AG04449 (cell line): ENCODE data around the gene ITPRID2.
A peak's percentile ranks its signal among the peaks of the same experiment; 100 is the strongest.

Source experiments
- CTCF ChIA-PET: fragments of 350-600 bp; formaldehyde crosslinking; extraction: SDS; loops from one replicate; lab custom pipeline; 2021; ENCODE audit warnings: antibody characterized with exemption; lab: Yijun Ruan, JAX
- POLR2A ChIA-PET: fragments of 400-600, 350-600 bp; formaldehyde crosslinking; extraction: SDS; loops from one replicate; lab custom pipeline; 2020; ENCODE audit warnings: antibody characterized with exemption, inconsistent platforms; lab: Yijun Ruan, JAX
- DNase-seq: peaks from one replicate; pipeline ENCODE4 v3.0.0-alpha.2; 2010; ENCODE audit warnings: low read depth, low spot score
- H3K4me3 ChIP-seq: 2 replicates; pipeline ENCODE4 v1.5.1; 2011; ENCODE audit warnings: low read depth, mild to moderate bottlenecking, control low read depth, low read length
- TF ChIP-seq, protein P1 (sequence below): IDR thresholded peaks from one replicate; pipeline ENCODE4 v1.5.1; 2011; ENCODE audit warnings: mild to moderate bottlenecking, moderate library complexity, low read length, control low read depth, inconsistent platforms; ENCODE audit not compliant: insufficient read depth; ENCODE audit errors: missing control alignments

ITPRID2 gene

DNA sequence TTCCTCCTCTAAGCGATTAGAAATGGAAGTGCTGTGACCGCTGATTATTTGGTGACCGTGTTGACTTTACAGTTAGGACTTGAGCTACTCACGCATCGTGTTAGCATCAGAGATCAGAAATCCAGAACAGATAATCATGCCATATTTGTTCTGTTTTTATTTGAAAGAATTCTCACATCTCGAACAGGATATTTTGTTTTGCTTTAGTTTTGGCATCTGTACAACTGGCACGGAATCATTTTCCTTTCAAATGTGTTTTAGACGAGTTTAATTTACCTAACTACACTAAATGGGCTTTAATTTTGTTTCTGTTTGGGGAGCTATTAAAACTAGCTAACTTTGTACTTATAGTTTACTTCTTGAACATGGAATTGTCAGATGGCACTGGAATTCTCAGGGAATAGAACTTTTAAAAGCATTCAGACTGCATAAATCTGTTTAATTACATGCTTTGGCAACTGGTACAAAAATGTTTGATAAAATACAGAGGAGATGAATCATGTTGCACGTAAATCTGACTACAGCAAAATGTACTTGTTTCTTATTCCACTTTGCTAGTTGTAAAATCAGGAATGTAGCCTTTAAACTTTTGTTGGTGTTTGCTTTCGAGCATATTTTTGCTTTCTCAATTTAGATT, 1.4 kb downstream of the ITPRID2 start:
- POLR2A ChIA-PET = interaction anchor here (1.0 to 1.4 kb wide), 2 partner anchors 31 to 104 kb away, joined by 3 to 4 read pairs; no protein-coding TSS in a partner anchor
- CTCF ChIA-PET = interaction anchor here (0.7 to 6.9 kb wide), 8 partner anchors 11 to 324 kb away, joined by 3 to 59 read pairs (median 4); no protein-coding TSS in a partner anchor
- peak overlapping the region; percentile 92 for H3K4me3 ChIP-seq
- TF ChIP-seq, protein P1, sequence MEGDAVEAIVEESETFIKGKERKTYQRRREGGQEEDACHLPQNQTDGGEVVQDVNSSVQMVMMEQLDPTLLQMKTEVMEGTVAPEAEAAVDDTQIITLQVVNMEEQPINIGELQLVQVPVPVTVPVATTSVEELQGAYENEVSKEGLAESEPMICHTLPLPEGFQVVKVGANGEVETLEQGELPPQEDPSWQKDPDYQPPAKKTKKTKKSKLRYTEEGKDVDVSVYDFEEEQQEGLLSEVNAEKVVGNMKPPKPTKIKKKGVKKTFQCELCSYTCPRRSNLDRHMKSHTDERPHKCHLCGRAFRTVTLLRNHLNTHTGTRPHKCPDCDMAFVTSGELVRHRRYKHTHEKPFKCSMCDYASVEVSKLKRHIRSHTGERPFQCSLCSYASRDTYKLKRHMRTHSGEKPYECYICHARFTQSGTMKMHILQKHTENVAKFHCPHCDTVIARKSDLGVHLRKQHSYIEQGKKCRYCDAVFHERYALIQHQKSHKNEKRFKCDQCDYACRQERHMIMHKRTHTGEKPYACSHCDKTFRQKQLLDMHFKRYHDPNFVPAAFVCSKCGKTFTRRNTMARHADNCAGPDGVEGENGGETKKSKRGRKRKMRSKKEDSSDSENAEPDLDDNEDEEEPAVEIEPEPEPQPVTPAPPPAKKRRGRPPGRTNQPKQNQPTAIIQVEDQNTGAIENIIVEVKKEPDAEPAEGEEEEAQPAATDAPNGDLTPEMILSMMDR = no peak
- peak; percentile 28 for DNase-seq

DNA sequence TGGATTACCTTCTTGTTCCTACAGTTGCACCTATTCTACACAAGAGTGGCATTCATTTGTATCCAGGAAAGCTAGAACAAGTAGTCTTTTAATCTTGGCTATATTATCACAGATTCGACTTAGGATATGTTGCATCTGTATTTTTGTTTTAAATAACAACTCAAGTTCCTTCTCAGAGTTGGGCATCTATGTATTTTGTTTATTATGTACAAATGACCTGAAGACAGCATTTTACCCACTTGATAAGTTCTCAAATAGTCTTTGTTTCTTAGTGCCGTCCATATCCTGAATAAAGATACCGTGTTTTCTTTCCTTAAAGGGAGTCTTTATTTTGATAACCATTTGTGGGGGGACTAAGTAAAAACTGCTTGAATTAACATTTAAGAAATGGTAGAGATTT, 2.9 kb downstream of the ITPRID2 start:
- ChIA-PET CTCF (interaction anchor here (1.0 to 11.9 kb wide), 3 partner anchors 9 to 154 kb away, joined by 3 to 136 read pairs (median 59); no protein-coding TSS in a partner anchor), POLR2A (no interaction called here)
- TF ChIP-seq, protein P1 = no peak
- peak overlapping the region; percentile 92 for H3K4me3 ChIP-seq
- no peak for DNase-seq

DNA sequence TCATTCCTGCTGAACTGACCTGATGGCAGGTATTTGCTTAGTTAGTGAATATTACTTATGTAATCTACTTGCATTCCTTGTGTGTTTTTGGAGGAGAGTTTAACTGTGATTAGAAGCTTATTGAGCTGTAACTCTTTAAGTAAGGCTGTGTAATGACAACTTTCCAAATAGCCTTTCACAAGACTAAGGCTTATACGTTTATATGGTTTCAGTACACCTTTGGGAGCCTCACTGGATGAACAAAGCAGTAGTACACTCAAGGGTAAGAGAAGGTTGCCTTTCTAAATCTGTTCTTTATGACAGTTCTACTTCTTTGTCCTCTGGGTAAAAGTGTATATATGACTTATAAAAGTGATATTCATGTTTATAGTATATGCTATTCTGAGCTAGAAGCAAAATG, 4.3 kb downstream of the ITPRID2 start:
- CTCF ChIA-PET = interaction anchor here (1.2 to 11.9 kb wide), 4 partner anchors 8 to 183 kb away, joined by 3 to 136 read pairs (median 32); no protein-coding TSS in a partner anchor
- H3K4me3 ChIP-seq = peak overlapping the region; percentile 9; the same call in 1 of the 2 replicates
- POLR2A ChIA-PET = interaction anchor here (1.4 kb wide), 1 partner anchor 153 kb away, joined by 3 read pairs; no protein-coding TSS in a partner anchor
- no peak for DNase-seq
- TF ChIP-seq, protein P1 = no peak

DNA sequence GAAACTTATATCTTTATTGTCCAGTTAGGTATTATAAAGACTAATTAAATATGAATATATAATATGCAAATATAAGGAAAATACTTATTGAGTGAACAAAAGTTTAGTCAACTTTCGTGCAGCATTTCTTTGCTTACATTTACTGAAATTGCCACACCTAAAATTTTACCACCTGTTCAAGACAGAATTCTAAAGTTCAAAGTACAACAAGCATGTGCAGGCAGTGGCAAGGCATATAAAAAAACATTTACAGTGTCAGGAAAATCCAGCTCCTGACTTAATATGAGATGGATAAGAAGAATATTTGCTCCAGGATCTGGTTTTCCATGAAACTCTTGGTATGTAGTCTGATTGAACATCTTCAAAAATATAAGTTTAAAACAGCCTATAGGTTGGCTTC, 4.8 kb downstream of the ITPRID2 start:
- ChIA-PET CTCF (interaction anchor here (1.0 to 11.9 kb wide), 5 partner anchors 7 to 182 kb away, joined by 3 to 136 read pairs (median 5); no protein-coding TSS in a partner anchor), POLR2A (interaction anchor here (1.4 kb wide), 1 partner anchor 153 kb away, joined by 3 read pairs; no protein-coding TSS in a partner anchor)
- TF ChIP-seq, protein P1 = no peak
- DNase-seq = no peak
- no peak overlapping the region for H3K4me3 ChIP-seq

DNA sequence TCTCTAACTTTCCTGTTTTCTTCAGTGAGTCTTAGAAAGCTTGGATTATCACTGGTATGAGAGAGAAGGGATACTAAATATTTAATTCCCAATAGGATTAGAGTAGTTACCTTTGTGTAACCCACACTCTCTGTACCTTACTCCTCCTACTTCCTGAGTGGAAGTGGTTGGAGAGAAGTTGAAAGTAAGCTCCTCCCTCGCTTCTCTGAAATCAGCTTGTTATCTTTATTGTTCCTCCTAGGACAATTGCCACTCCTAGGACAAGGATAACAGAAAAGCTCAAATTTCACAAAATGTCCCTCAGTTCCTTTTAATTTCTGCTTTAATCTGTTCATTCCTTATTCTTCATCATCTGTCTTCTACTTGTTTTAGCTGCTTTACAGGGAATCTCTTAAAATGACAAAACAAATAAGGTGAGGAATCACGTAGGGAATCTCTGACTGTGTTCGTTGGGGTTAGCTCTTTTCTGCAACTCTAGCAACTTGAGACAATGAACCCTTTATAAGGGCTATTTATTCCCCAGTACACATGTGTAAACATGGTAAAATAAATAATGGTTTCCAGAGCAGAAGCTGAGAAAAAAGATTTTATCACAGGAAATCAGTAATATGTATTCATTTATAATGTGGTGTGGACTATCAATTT, 8.6 kb downstream of the ITPRID2 start:
- ChIA-PET CTCF (interaction anchor here (1.5 to 11.9 kb wide), 9 partner anchors 8 to 177 kb away, joined by 4 to 136 read pairs (median 5); no protein-coding TSS in a partner anchor), POLR2A (no interaction called here)
- TF ChIP-seq, protein P1 = no peak
- no peak for DNase-seq
- no peak overlapping the region for H3K4me3 ChIP-seq
